Measurements from ENCODE around the gene CEP85.

CEP85 gene, protein sequence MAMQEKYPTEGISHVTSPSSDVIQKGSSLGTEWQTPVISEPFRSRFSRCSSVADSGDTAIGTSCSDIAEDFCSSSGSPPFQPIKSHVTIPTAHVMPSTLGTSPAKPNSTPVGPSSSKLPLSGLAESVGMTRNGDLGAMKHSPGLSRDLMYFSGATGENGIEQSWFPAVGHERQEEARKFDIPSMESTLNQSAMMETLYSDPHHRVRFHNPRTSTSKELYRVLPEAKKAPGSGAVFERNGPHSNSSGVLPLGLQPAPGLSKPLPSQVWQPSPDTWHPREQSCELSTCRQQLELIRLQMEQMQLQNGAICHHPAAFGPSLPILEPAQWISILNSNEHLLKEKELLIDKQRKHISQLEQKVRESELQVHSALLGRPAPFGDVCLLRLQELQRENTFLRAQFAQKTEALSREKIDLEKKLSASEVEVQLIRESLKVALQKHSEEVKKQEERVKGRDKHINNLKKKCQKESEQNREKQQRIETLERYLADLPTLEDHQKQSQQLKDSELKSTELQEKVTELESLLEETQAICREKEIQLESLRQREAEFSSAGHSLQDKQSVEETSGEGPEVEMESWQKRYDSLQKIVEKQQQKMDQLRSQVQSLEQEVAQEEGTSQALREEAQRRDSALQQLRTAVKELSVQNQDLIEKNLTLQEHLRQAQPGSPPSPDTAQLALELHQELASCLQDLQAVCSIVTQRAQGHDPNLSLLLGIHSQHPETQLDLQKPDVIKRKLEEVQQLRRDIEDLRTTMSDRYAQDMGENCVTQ

GRCh38 chr1:26233903-26234643, at the start of gene CEP85:
CEP85 (plus strand) TSS chr1:26234200; CDS start chr1:26239784, 5,584 bp downstream.
- peak; percentile 96 for DNase-seq

DNA sequence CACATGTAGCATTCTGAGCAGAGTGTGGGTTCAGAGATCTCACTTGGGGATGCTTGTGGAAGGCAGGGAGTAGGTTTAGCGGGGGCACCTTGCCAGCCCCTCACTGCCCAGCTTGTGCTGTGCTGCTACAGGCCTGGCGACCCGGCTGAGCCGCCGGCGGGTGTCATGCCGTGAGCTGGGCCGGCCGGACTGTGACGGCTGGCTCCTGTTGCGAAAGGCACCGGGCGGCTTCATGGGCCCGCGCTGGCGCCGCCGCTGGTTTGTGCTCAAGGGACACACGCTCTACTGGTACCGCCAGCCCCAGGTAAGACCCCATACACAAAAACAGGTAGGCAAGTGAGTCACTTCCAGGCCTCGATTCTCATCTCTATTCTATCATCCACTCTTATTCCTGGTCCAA, 49.1 kb upstream of the CEP85 start:
- no peak for DNase-seq

- DNase-seq = no peak
These were observed 46.1 kb upstream of the CEP85 start for GRCh38 chr1:26187882-26188281.

DNA sequence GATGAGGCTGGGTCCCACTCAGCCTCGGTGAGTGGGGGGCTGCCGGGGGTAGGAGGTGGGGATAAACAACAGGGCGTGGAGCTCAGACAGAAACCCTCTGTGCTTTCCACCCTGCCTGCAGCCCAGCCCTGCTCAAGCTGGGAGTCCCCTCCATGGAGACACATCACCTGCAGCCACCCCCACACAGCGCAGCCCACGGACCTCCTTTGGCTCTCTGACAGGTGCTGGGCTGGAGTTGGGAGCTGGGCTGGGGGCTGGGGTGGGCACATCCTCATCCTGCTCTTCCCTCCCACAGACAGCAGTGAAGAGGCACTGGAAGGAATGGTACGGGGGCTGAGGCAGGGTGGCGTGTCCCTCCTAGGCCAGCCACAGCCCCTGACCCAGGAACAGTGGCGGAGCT, 45.5 kb upstream of the CEP85 start:
- no peak for DNase-seq

DNA sequence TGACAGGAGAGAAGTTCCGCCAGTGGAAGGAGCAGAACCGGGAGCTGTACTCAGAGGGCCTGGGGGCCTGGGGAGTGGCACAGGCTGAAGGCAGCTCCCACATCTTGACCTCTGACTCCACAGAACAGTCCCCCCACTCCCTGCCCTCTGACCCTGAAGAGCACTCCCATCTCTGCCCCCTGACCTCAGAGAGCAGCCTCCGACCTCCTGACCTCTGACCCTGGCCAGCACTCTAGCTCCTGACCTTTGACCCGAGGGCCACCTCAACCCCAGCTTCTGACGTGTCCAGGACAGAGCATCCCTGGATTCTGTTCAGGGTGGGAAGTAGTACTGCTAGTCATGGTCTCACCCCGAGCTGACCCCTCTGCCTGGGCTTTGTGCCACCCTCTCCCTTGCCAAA, 44.7 kb upstream of the CEP85 start:
- no peak for DNase-seq

- DNase-seq = no peak
These were observed 44.2 kb upstream of the CEP85 start for GRCh38 chr1:26189751-26190275.

- DNase-seq = no peak
These were observed 43.5 kb upstream of the CEP85 start, which contains the start of gene CATSPER4 for GRCh38 chr1:26190373-26190987. CATSPER4 (plus strand) TSS chr1:26190602; CDS start chr1:26190628, 26 bp downstream.

DNA sequence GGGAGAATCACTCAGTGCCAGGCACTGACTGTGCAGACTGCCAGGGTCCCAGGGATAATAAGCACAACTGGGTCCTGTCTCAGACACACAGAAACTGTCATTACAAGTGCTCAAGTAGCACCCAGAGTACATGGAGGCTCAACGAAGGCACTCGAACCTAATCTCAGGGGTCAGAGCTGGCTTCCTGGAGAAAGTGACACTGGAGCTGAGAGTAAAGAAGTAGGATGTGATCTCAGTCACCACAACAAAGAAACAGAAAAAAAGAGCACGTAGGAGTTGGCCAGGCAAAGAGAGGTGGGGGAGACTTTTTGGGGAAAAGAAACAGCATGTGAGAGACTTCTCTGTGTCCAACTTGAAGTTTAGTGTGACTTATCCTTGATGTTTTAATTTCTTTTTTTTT, 42.3 kb upstream of the CEP85 start:
- no peak for DNase-seq

DNA sequence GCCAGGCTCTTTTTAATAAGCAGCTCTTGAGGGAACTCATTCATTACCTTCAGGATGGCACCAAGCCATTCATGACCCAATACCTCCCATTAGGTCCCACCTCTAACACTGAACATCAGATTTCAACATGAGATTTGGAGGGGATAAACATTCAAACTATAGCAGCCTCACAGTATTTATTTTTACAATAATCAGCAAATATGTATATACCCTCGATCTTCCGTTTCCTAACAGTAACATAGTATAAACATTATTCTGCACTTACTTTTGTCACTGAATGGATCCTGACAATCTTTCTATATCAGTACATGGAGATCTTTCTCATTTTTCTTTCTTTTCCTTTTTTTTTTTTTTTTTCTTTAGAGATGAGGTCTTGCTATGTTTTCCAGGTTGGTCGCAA, 38.2 kb upstream of the CEP85 start:
- DNase-seq = no peak

- no peak for DNase-seq
These were observed 36.7 kb upstream of the CEP85 start for GRCh38 chr1:26197301-26197700.

DNA sequence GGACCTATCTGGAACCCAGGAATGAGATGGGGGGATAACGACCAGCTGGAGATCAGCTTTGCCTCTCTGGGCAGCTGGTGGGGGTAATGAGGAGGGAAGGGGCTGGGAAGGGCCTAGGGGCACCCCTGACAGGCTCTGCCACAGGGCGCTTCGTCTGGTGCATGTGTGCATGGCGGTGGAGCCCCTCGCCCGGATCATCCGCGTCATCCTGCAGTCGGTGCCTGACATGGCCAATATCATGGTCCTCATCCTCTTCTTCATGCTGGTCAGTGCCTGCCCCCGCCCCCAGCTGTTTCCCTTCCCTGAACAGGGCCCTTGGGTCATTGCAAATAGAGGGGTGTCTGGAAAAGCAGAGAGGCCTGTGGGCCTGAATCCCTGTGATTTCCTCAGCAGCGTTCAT, 36.2 kb upstream of the CEP85 start:
- DNase-seq = no peak

- no peak for DNase-seq
These were observed 33.6 kb upstream of the CEP85 start for GRCh38 chr1:26200413-26200812.

GRCh38 chr1:26203642-26204318, 30.2 kb upstream of the CEP85 start:
- no peak for DNase-seq

GRCh38 chr1:26210147-26210870, 23.7 kb upstream of the CEP85 start:
- DNase-seq = peak; percentile 32

DNA sequence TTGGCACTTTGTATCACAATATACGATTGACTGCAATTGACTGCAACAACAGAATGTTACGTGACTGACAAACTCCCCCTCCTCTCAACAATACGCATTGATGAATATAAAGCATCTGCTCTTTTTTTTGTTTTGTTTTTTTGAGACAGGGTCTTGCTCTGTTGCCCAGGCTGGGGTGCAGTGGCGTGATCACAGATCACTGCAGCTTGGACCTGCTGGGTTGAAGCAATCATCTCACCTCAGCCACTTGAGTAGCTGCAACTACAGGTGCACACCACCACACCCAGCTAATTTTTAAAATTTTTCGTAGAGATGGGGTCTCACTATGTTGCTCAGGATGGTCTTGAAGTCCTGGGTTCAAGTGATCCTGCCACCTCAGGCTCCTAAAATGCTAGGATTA, 21.3 kb upstream of the CEP85 start:
- DNase-seq = no peak

GRCh38 chr1:26213335-26213905, 20.6 kb upstream of the CEP85 start:
- DNase-seq = no peak

DNA sequence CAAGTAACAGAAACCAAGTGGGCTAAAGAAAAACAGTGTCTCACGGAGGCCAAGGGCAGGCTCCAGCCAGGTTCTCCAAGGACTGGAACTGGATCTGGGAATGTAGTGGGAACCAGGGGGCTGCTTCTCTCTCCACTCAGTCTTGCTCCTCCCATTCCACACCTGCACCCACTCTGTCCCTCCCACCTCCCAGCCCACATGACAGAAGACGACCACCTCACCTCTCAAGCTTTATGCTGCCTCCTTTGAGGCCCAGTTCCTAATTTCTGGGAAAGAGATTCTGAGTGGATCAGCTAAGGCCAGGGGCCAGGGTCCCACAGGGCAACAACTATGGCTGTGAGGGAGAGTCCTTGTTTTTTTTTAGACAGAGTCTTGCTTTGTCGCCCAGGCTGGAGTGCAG, 18.8 kb upstream of the CEP85 start:
- no peak for DNase-seq

- no peak for DNase-seq
These were observed 15.0 kb upstream of the CEP85 start for GRCh38 chr1:26218906-26219494.

DNA sequence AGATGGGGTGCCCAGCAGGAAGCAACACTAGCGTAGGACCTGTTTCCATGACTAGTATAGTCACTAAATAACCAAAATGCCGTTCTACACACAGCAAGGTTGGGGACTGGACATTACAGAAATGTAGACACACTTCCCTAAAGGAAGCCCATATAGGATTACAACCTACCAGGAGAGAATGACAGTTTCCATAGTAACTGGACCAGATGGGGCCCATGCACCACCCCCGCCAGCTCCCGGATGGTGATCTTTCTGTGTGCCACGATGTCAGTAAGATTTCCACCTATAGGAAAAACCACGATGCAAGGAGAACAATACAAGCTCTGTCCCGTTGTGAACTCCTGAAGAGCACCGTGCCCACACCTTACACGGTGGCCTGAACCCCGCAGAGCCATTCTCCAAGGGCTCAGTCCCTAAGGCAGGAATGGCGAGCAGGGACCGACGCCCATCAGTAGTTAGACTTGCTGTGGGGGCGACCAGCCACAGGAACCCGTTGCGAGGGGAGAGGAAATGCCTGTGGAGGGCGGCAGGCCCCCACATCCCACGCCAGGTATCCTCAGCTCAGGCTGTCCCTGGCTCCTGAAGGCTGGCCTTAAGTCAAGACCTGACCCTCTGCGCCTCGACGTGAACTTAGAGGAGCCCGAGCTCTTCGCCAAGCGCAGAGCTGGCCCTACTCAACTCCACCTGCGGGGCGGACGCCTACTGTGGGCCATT, 13.6 kb upstream of the CEP85 start:
- no peak for DNase-seq

DNA sequence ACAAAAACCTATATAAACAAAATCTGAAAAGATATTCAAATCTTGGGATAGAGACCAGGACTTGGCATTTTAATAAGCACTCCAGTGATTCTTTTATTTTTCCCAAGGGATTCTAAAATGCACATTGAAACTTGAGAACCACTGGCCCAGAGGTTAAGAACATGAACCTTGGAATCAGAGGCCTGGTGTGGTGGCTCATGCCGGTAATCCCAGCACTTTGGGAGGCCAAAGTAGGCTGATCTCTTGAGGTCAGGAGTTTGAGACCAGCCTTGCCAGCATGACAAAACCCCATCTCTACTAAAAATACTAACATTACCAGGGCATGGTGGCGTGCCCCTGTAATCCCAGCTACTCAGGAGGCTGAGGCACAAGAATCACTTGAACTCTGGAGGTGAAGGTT, 12.9 kb upstream of the CEP85 start:
- DNase-seq = no peak
